Measurements from ENCODE around the gene NEK11.
A peak's percentile ranks its signal among the peaks of the same experiment; 100 is the strongest.

DNA sequence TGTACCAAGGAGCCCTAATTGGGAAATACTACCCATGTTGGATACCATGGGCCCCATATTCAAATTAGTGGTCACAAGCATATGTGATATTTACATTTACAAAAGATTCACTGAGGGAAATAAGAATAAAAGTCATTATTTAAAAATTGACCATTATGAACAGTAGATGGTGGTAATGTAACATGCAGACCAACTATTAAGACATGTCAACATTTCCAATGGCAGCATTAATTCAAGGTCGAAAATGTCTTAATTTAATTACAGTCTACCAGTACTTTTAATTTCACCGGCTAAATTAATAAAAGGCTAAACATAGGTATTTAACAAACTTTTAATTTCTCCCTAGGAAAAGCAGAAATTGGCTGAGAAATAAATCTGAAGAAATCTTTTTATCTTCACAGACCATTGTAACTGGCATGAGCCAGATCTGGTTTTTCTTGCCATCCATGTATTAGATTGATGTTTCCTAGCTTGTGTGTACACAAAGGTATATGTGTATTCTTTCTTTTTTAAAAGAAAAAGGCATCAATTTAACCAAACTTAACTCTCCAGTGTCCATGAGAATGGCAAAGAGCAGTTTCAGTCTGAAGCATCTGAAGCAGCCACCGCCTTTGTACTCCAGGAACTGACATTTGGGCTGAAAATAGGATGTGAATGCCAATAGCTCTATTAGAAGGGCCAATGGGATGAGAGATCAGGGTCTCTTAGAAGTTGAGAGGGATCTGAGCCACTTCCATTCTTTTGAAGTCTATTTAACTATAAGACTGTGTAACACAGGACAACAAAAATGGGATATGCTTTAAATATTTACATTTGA lies 26.6 kb downstream of the NEK11 start:
- TF ChIP-seq, protein P1, sequence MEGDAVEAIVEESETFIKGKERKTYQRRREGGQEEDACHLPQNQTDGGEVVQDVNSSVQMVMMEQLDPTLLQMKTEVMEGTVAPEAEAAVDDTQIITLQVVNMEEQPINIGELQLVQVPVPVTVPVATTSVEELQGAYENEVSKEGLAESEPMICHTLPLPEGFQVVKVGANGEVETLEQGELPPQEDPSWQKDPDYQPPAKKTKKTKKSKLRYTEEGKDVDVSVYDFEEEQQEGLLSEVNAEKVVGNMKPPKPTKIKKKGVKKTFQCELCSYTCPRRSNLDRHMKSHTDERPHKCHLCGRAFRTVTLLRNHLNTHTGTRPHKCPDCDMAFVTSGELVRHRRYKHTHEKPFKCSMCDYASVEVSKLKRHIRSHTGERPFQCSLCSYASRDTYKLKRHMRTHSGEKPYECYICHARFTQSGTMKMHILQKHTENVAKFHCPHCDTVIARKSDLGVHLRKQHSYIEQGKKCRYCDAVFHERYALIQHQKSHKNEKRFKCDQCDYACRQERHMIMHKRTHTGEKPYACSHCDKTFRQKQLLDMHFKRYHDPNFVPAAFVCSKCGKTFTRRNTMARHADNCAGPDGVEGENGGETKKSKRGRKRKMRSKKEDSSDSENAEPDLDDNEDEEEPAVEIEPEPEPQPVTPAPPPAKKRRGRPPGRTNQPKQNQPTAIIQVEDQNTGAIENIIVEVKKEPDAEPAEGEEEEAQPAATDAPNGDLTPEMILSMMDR (IDR thresholded peaks at IDR 0.05) = peak; percentile 20 to 53 (median 41)
- no peak for TF ChIP-seq POLR2A (IDR thresholded peaks at IDR 0.05)
